PC-9 (cell line): ENCODE results near the gene LSP1.

Experiments used
- CTCF ChIP-seq: fragments of 200-600 bp; sonication (generic); conservative IDR thresholded peaks from 2 replicates; pipeline ENCODE4 v1.6.1; 2017; ENCODE audit warnings: mixed run types, antibody characterized with exemption, mild to moderate bottlenecking, moderate library complexity
- EZH2 ChIP-seq: fragments of 200-600 bp; sonication (generic); IDR thresholded peaks from 2 replicates; pipeline ENCODE4 v1.8.0; 2017; ENCODE audit warnings: antibody characterized with exemption, low read depth

- no peak for TF ChIP-seq CTCF
- TF ChIP-seq EZH2, result no peak
Measured at GRCh38 chr11:1840780-1841480, 12.0 kb upstream of the LSP1 start.
